Stimulated activated CD4-positive, alpha-beta T cell treated with anti-CD3 and anti-CD28 coated beads, Interleukin-15, amount 100 ng/mL, for 1 hour (primary cell): Measurements from ENCODE around the gene ARHGAP21.

ENCODE experiments used
- DNase-seq, 2 donors: peaks; one replicate each; pipeline ENCODE4 v3.0.0-alpha.2; 2020; ENCODE audit warnings: low read depth in 1 of 2, low spot score in 1 of 2

The ARHGAP21 gene

GRCh38 chr10:24542314-24543270 is 181.1 kb downstream of the ARHGAP21 start:
- no peak for DNase-seq

- DNase-seq: no peak
Observed at GRCh38 chr10:24541239-24541753, 182.4 kb downstream of the ARHGAP21 start.

DNA sequence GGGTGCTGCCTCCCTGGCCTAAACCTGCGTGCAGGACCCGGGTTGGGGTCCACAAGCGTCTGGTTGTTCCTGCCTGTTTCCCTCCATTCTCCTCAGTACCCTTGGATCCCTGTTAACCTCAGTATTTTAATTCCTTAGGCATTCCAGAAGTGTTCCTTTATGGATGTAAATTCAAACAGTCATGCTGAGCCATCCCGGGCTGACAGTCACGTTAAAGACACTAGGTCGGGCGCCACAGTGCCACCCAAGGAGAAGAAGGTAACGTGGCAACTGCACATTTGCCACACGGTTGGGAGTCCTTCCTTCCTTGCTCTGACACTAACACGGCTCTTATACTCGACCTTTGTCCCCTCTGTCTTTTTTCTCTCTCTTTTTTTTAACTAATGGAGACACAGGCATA is 187.1 kb downstream of the ARHGAP21 start:
- no peak for DNase-seq

GRCh38 chr10:24533981-24534380 is 189.7 kb downstream of the ARHGAP21 start:
- DNase-seq: no peak
